NK-92 (cell line): ENCODE results near the gene CD99L2.

Experiments used
- DNase-seq: peaks from one replicate; lab custom pipeline; 2025; ENCODE audit not compliant: unreplicated experiment; lab: John Stamatoyannopoulos, UW

Gene CD99L2

GRCh38 chrX:150766351-150767044 is 132.0 kb downstream of the CD99L2 start:
- no peak for DNase-seq

- DNase-seq: no peak
These were observed 132.6 kb downstream of the CD99L2 start for GRCh38 chrX:150765782-150766350.

GRCh38 chrX:150765237-150765636 is 133.2 kb downstream of the CD99L2 start:
- no peak for DNase-seq

- no peak for DNase-seq
These were observed 134.7 kb downstream of the CD99L2 start for GRCh38 chrX:150763810-150764209.

DNA sequence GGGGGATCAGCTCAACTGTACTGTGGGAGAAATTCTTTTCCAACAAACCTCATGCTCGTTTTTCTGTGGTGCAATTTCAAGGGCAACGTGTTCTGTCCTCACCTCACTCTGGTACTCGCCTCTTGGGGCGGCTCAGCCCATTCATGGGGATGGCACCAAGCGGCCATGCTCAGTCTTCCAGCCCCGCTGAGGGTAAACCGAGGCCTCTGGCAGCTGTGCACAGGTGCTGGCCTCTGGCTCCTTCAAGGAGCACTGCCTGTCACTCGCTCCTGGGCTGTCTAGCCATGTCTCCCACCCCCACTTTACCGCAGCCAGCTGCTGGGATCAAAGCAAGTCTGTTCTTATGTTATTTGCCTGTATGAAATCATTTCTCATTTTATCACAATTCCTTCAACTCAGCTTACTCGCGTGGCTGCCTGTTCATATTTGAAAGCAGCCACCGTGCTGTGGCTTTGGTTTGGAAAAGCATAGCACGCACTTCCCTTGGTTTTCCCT is 135.1 kb downstream of the CD99L2 start:
- DNase-seq: no peak

DNA sequence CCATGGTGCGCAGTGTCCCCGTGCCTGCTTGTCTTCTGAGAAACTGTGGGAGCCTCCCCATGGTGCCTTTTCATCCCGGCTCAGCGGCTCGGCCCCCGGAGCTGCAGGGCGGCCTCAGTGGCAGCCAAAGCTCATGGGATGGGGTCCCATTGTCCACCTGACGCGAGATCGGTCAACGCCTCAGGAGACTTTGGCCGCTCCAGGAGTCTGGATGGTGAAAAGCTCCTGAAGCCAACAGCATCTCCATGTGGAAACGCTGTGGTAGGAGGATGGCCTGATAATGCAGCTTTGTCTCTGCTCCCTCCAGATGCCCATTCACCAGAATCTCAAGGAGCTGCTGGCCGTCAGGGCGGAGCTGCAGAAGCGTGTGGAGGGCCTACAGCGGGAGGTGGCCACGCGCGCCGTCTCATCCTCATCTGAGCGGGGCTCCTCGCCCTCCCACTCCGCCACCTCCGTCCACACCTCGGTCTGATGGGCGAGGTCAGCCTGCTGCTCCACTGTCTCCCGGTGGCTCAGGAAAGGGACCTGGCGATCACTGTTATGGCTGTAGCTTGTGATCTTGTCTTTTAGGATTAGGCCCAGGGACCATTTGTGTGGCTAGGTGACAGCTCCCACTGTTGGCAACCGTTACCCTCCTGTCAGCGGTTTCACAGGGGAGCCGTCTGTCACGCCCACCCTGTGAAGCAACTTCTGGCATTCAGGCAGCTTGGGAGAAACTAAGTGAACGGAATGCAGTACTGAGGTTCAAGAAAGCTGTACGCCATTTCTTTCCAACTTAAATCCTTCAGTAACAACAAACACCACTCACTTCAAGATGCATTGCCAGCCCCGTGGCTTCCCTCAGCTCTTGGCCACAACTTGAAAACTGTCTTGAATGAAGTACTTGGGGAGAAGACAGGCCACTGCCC is 136.0 kb downstream of the CD99L2 start:
- DNase-seq: no peak

- DNase-seq: no peak
These were observed 136.7 kb downstream of the CD99L2 start for GRCh38 chrX:150761819-150762216.

DNA sequence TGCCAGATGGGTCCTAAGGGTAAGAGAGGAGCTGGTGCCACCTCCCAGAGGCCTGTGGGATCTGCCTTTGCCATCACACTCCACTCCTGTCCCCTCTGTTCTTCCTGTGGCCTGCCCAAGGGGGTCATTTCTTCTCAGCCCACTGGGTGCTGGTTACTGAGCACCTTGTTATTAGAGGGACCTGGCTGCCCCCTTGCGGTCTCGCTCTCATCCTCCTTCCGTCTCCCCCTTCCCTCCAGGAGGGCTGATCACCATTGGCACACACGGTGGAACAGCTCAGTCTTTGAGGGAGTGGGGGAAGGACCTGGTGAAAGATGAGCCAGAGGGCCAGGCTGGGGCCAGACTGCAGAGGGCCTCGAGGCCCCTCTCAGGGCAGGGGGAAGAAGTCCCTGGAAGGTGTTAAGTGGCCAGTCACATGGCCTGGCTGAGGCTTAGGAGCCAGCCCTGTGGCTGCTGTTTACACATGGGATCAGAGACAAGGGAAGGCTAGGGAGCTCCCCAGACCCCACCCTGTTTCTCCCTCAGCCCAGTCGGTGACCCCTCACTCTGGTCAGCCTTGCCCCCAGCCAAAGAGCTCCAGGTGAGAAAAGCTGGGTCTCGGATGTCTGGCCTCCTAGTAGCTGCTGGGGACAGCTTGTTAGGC is 137.2 kb downstream of the CD99L2 start:
- no peak for DNase-seq

GRCh38 chrX:150759568-150760416 is 138.7 kb downstream of the CD99L2 start:
- no peak for DNase-seq

DNA sequence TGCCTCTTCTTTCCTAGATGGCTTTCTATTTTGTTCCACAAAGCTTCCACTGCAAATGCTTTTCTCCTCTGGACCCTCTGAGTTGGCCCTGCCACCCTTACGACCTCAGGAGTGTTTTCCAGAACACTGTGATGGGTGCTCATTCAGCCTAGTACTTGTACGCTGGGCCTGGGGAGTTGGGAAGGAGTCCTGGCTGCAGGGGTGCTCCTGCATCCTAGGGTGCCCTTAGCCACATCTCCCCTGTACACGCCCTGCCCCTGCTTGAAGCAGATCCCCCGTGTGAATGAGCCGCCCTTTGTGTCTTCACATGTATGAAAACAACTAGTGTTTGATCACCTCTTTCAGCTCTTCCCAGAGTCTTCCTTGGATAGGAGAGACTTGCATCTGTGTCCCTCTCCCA is 141.1 kb downstream of the CD99L2 start:
- no peak for DNase-seq

- DNase-seq: no peak
These were observed 144.5 kb downstream of the CD99L2 start for GRCh38 chrX:150753968-150754367.

GRCh38 chrX:150753357-150753756 is 145.1 kb downstream of the CD99L2 start:
- no peak for DNase-seq

- no peak for DNase-seq
These were observed 146.3 kb downstream of the CD99L2 start for GRCh38 chrX:150752124-150752523.

- DNase-seq: no peak
These were observed 162.0 kb downstream of the CD99L2 start for GRCh38 chrX:150736475-150736874.

GRCh38 chrX:150731795-150732194 is 166.7 kb downstream of the CD99L2 start:
- DNase-seq: no peak

DNA sequence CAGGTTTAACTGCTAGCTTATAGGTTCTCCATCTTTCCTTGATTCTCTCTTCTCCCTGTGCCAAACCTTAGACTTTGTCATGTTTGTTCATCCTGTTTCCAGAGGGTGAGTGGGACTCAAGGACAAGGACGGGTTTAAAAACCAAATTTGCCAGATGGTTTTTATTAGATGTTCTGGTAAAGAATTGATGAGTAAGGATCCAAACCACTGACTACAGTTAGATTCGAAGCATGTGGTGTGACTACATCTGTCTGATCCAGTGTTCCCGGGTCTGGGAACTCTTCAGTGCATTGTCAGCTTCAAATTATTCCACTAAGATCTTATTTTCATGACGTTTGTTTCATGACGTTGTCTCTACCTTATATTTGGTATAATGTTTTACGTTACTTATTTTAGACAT is 167.7 kb downstream of the CD99L2 start:
- no peak for DNase-seq

DNA sequence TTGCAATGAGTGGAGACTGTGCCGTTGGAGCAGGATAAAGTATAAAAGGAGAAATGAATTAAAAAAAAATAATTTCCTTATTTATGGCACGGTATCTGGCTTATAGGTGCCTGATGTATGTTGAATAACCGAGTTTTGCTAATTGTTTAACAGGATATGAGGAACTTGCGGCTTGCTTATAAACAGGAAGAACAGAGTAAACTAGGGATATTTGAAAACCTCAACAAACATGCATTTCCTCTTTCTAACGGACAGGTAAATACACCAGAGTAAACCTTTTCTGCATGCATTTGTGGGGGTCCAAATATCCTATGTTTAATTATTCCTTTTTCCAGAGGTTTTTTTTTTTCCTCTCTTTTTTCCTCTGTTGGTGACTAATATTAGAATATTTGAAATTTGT is 168.5 kb downstream of the CD99L2 start:
- DNase-seq: no peak

GRCh38 chrX:150719621-150720020 is 178.8 kb downstream of the CD99L2 start:
- DNase-seq: no peak
